Activated CD8-positive, alpha-beta memory T cell treated with anti-CD3 and anti-CD28 coated beads, Interleukin-2, amount 50 U/mL, for 48 hours (primary cell): ENCODE data around the gene KRT78.

Experiments used
- DNase-seq: peaks from one replicate; pipeline ENCODE4 v3.0.0-alpha.2; 2020

The KRT78 gene

GRCh38 chr12:52822771-52823510 lies 25.9 kb downstream of the KRT78 start:
- no peak for DNase-seq

GRCh38 chr12:52821826-52822660 lies 26.8 kb downstream of the KRT78 start:
- DNase-seq = no peak

- DNase-seq = no peak
Measured at GRCh38 chr12:52821071-52821730, 27.6 kb downstream of the KRT78 start.

- DNase-seq = no peak
Measured at GRCh38 chr12:52820521-52820920, 28.3 kb downstream of the KRT78 start.

GRCh38 chr12:52819731-52820510 lies 28.9 kb downstream of the KRT78 start:
- no peak for DNase-seq

- DNase-seq = no peak
Measured at GRCh38 chr12:52818887-52819420, 29.8 kb downstream of the KRT78 start.

- DNase-seq = no peak
Measured at GRCh38 chr12:52818388-52818787, 30.4 kb downstream of the KRT78 start.

- no peak for DNase-seq
Measured at GRCh38 chr12:52817699-52818238, 31.0 kb downstream of the KRT78 start.

GRCh38 chr12:52817003-52817698 lies 31.6 kb downstream of the KRT78 start:
- DNase-seq = no peak

GRCh38 chr12:52815676-52816588 lies 32.9 kb downstream of the KRT78 start:
- DNase-seq = no peak

- no peak for DNase-seq
Measured at GRCh38 chr12:52815161-52815560, 33.6 kb downstream of the KRT78 start.

GRCh38 chr12:52814710-52815155 lies 34.1 kb downstream of the KRT78 start:
- DNase-seq = no peak

- DNase-seq = no peak
Measured at GRCh38 chr12:52813885-52814709, 34.7 kb downstream of the KRT78 start, which contains the start of gene KRT4. Gene KRT4, minus strand, starts transcription at chr12:52814116. Its CDS starts 58 bp downstream, at chr12:52814058.

- no peak for DNase-seq
Measured at GRCh38 chr12:52813203-52813819, 35.5 kb downstream of the KRT78 start.

- no peak for DNase-seq
Measured at GRCh38 chr12:52812749-52813148, 36.0 kb downstream of the KRT78 start.

GRCh38 chr12:52812073-52812400 lies 36.8 kb downstream of the KRT78 start:
- DNase-seq = no peak

GRCh38 chr12:52811191-52812072 lies 37.4 kb downstream of the KRT78 start:
- DNase-seq = no peak

- no peak for DNase-seq
Measured at GRCh38 chr12:52810554-52810953, 38.2 kb downstream of the KRT78 start.
